H1 (cell line): ENCODE measurements around the gene CTH. TPM values are rescaled to one million over a fixed set of nuclear protein-coding genes. Genes with fewer than 3 reads are reported as not detected.

Experiments
- CTCF ChIA-PET: fragments of 300-600 bp; sonication (Branson Sonifier 250); formaldehyde crosslinking; loops from one replicate; lab custom pipeline; 2021; ENCODE audit not compliant: partially characterized antibody; lab: Charles Lee
- POLR2A ChIA-PET: fragments of 300-600 bp; sonication (Branson Sonifier 250); formaldehyde crosslinking; loops from one replicate; lab custom pipeline; 2021; ENCODE audit warnings: inconsistent platforms; ENCODE audit not compliant: partially characterized antibody; lab: Charles Lee
- DNase-seq, 2 experiments: peaks; one replicate each; pipeline versions ENCODE4 v3.0.0 to v3.0.0-alpha.2; 2010 to 2022; ENCODE audit warnings: low spot score in 2 of 2, low read depth in 1 of 2, mixed read lengths in 1 of 2
- FAIRE-seq: peaks from 2 replicates; lab custom pipeline; 2011; peaks lifted over from hg19 to GRCh38; lab: Jason Lieb, UNC
- H2AFZ ChIP-seq: 2 replicates; pipeline ENCODE4 v1.8.1; 2012; ENCODE audit warnings: low read length, inconsistent platforms
- H2AK5ac ChIP-seq: 2 replicates; pipeline ENCODE4 v1.6.1; 2013; ENCODE audit warnings: low read depth, low read length
- H2BK120ac ChIP-seq: replicated peaks from 2 replicates; pipeline ENCODE3; 2013; ENCODE audit warnings: low read depth, low read length, inconsistent platforms
- H2BK12ac ChIP-seq: 2 replicates; pipeline ENCODE4 v1.6.1; 2013; ENCODE audit warnings: low read depth, low read length
- H2BK15ac ChIP-seq: 2 replicates; pipeline ENCODE4 v1.6.1; 2013; ENCODE audit warnings: low read length
- H2BK20ac ChIP-seq: 2 replicates; pipeline ENCODE4 v1.6.1; 2013; ENCODE audit warnings: low read length
- H2BK5ac ChIP-seq: 2 replicates; pipeline ENCODE4 v1.6.1; 2013; ENCODE audit warnings: low read depth, low read length
- H3K14ac ChIP-seq: 2 replicates; pipeline ENCODE4 v1.6.1; 2013; ENCODE audit warnings: inconsistent platforms; ENCODE audit not compliant: insufficient read length
- H3K18ac ChIP-seq: 2 replicates; pipeline ENCODE4 v1.6.1; 2013; ENCODE audit warnings: low read length; ENCODE audit errors: extremely low read depth
- H3K23ac ChIP-seq: 2 replicates; pipeline ENCODE4 v1.6.1; 2013; ENCODE audit warnings: inconsistent platforms; ENCODE audit not compliant: insufficient read length
- H3K23me2 ChIP-seq: 2 replicates; pipeline ENCODE4 v1.6.1; 2013; ENCODE audit warnings: low read depth, low read length
- H3K27ac ChIP-seq: 2 replicates; pipeline ENCODE4 v1.6.1; 2011; ENCODE audit warnings: low read depth, low read length, inconsistent platforms
- H3K27me3 ChIP-seq, 4 experiments: replicated peaks in 1 of 4; 1 replicate in 1 of 4; 2 replicates in 3 of 4; pipeline versions ENCODE4 v1.6.1 to v1.8.1; 2011 to 2013; ENCODE audit warnings: low read length in 3 of 4, mild to moderate bottlenecking in 3 of 4, inconsistent platforms in 2 of 4, mixed read lengths in 2 of 4, moderate library complexity in 1 of 4; ENCODE audit not compliant: control insufficient read depth in 3 of 4, insufficient read depth in 3 of 4; ENCODE audit errors: extremely low read depth in 1 of 4
- H3K36me3 ChIP-seq, 4 experiments: 2 replicates each; pipeline versions ENCODE4 v1.6.1 to v1.8.1; 2011 to 2013; ENCODE audit warnings: mild to moderate bottlenecking in 4 of 4, low read length in 3 of 4, moderate library complexity in 2 of 4, control low read depth in 1 of 4, inconsistent platforms in 1 of 4; ENCODE audit not compliant: insufficient read depth in 4 of 4, control insufficient read depth in 2 of 4
- H3K4ac ChIP-seq: replicated peaks from 2 replicates; pipeline ENCODE3; 2013; ENCODE audit warnings: low read length, low read depth, mixed read lengths, inconsistent platforms; ENCODE audit not compliant: insufficient read length
- H3K4me1 ChIP-seq, 4 experiments: replicated peaks in 1 of 4; 1 replicate in 1 of 4; 2 replicates in 3 of 4; pipeline versions ENCODE4 v1.6.1 to v1.8.1; 2011 to 2013; ENCODE audit warnings: low read length in 3 of 4, inconsistent platforms in 2 of 4, mixed read lengths in 1 of 4; ENCODE audit not compliant: insufficient read depth in 4 of 4, control insufficient read depth in 3 of 4
- H3K4me2 ChIP-seq, 2 experiments: 2 replicates each; pipeline versions ENCODE4 v1.6.1 to v1.8.1; 2011 to 2013; ENCODE audit warnings: low read depth in 2 of 2, low read length in 2 of 2, control low read depth in 1 of 2, inconsistent platforms in 1 of 2, mild to moderate bottlenecking in 1 of 2; ENCODE audit not compliant: insufficient read depth in 1 of 2
- H3K4me3 ChIP-seq, 4 experiments: fragments of 200-600, 300-600 bp in 1 of 4; sonication (generic), shearing (Covaris generic), sonication (Bioruptor Twin) in 1 of 4; 2 replicates each; pipeline versions ENCODE4 v1.5.1 to v1.8.1; 2011 to 2016; ENCODE audit warnings: low read length in 4 of 4, low read depth in 3 of 4, control low read depth in 2 of 4, inconsistent platforms in 2 of 4, mild to moderate bottlenecking in 2 of 4, mixed read lengths in 1 of 4, moderate library complexity in 1 of 4; ENCODE audit not compliant: insufficient read depth in 2 of 4; ENCODE audit errors: extremely low read depth in 1 of 4
- H3K56ac ChIP-seq: replicated peaks from 2 replicates; pipeline ENCODE3; 2013; ENCODE audit warnings: low read depth, mild to moderate bottlenecking, mixed read lengths, low read length, inconsistent platforms; ENCODE audit not compliant: insufficient read length
- H3K79me1 ChIP-seq: 2 replicates; pipeline ENCODE4 v1.6.1; 2013; ENCODE audit warnings: low read depth, low read length, control low read depth
- H3K79me2 ChIP-seq, 2 experiments: 2 replicates each; pipeline versions ENCODE4 v1.6.1 to v1.8.1; 2012 to 2013; ENCODE audit warnings: low read length in 2 of 2, mild to moderate bottlenecking in 2 of 2, inconsistent platforms in 1 of 2; ENCODE audit not compliant: insufficient read depth in 2 of 2, control insufficient read depth in 1 of 2
- H3K9ac ChIP-seq, 4 experiments: replicated peaks in 1 of 4; 1 replicate in 1 of 4; 2 replicates in 3 of 4; pipeline versions ENCODE4 v1.6.1 to v1.8.1; 2011 to 2013; ENCODE audit warnings: low read depth in 3 of 4, low read length in 3 of 4, control low read depth in 2 of 4, mild to moderate bottlenecking in 2 of 4, moderate library complexity in 2 of 4, inconsistent platforms in 1 of 4; ENCODE audit errors: extremely low read depth in 1 of 4
- H3K9me3 ChIP-seq, 2 experiments: 2 replicates each; pipeline versions ENCODE4 v1.6.1 to v1.8.1; 2012 to 2013; ENCODE audit warnings: mild to moderate bottlenecking in 2 of 2, moderate library complexity in 2 of 2, control low read depth in 1 of 2, inconsistent platforms in 1 of 2, low read depth in 1 of 2, low read length in 1 of 2, mixed read lengths in 1 of 2; ENCODE audit not compliant: insufficient read depth in 2 of 2
- H4K20me1 ChIP-seq, 2 experiments: replicated peaks in 1 of 2; 2 replicates each; pipeline versions ENCODE3 to v1.8.1; 2011 to 2013; ENCODE audit warnings: inconsistent platforms in 2 of 2, low read length in 2 of 2, mild to moderate bottlenecking in 1 of 2; ENCODE audit not compliant: insufficient read depth in 2 of 2, control insufficient read depth in 1 of 2
- H4K5ac ChIP-seq: 2 replicates; pipeline ENCODE4 v1.6.1; 2013; ENCODE audit warnings: low read length, low read depth, mixed read lengths, inconsistent platforms; ENCODE audit not compliant: insufficient read length
- H4K8ac ChIP-seq: 2 replicates; pipeline ENCODE4 v1.8.0; 2013; ENCODE audit warnings: mild to moderate bottlenecking, moderate library complexity, low read length, inconsistent platforms; ENCODE audit not compliant: insufficient read depth; ENCODE audit errors: extremely low read depth
- H4K91ac ChIP-seq: replicated peaks from 2 replicates; pipeline ENCODE3; 2013; ENCODE audit warnings: low read length, mixed read lengths, inconsistent platforms; ENCODE audit not compliant: insufficient read length
- SUZ12 ChIP-seq: fragments of 200-600 bp; sonication (generic); IDR thresholded peaks from 2 replicates; pipeline ENCODE4 v1.6.1; 2012; ENCODE audit warnings: mild to moderate bottlenecking, inconsistent platforms, low read length, moderate library complexity, mixed read lengths
- WGBS, 2 experiments: shearing (Covaris generic) in 1 of 2; methylation state at CpG; one replicate each; pipeline versions ENCODE4 v1.1.6 to v1.1.7; 2013 to 2015; ENCODE audit warnings: low lambda C conversion rate in 2 of 2, mixed read lengths in 2 of 2, inconsistent platforms in 1 of 2, low coverage in 1 of 2, missing lambda C conversion rate in 1 of 2; ENCODE audit not compliant: insufficient replicate concordance in 2 of 2, insufficient coverage in 1 of 2, insufficient read length in 1 of 2; ENCODE audit errors: extremely low coverage in 1 of 2, missing lambda C conversion rate in 1 of 2; 5-methylcytosine and 5-hydroxymethylcytosine counted together
- polyA plus RNA-seq, 7 experiments: library from polyadenylated mRNA; depleted of rRNA in 3 of 7; stranded (reverse) in 5 of 7; unstranded in 2 of 7; fragments of >200 nt in 5 of 7; fragments of 200-250 nt in 2 of 7; gene quantifications; 1 replicate in 5 of 7; 2 replicates in 1 of 7; 4 replicates in 1 of 7; pipeline versions ENCODE4 v1.2.1 to v1.2.3, GENCODE V29; 2011 to 2013; ENCODE audit warnings: missing spikeins in 2 of 7, mixed read lengths in 2 of 7
- total RNA-seq: library from RNA; stranded (reverse); fragmentation: NEBNext Ultra II Directional; extraction: Animal tissue kit (Norgen Biotek cat#: 25700); gene quantifications from 2 replicates; pipeline ENCODE4 v1.2.1, GENCODE V29; 2021

CTH gene
- total and polyA plus RNA-seq, 2 of the 8 experiments (the other 6 are each of a cell fraction or from before 2014, with no cell fraction given), result 31.7 to 33.2 TPM

DNA sequence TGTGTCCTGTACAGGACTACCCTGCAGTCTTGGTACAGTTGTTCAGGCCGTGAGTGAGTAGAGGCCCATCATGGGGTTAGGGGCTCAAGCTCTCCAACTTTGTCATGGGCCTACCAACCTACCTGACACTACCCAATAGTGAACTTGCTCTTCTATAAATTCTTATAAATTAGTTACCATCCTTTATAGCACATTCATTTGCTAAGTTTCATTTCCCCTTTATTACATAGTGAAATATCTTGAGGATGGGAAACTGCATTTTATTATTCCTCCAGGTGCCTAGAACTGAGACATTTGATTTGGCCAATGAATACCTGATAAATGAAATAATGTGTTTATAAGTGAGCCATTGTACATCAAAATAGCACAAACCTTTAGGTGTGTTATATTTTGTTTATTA lies 9.1 kb upstream of the CTH start:
- CTCF ChIA-PET, result interaction anchor here (1.0 kb wide), 1 partner anchor 9 kb away, joined by 4 read pairs; the partner anchor contains the start of gene CTH
- Histone ChIP-seq H2AFZ (no peak overlapping the region), H4K91ac (no peak overlapping the region), H2AK5ac (no peak overlapping the region), H3K27me3 (no peaks in the 10 kb centered on the region), H3K79me2 (no peaks in the 10 kb centered on the region), H2BK20ac (no peak overlapping the region), H3K14ac (no peak overlapping the region), H3K36me3 (no peaks in the 10 kb centered on the region), H2BK5ac (no peak overlapping the region), H4K8ac (no peak overlapping the region), H3K18ac (no peak overlapping the region)
- FAIRE-seq, result no peak
- POLR2A ChIA-PET, result interaction anchor here (6.0 kb wide), 1 partner anchor 9 kb away, joined by 52 read pairs; the partner anchor contains the start of gene CTH
- TF ChIP-seq SUZ12, result no peak
- TF ChIP-seq, all 59 proteins: peak for 0
- Histone ChIP-seq H3K9ac (no peak overlapping the region), H2BK120ac (no peak overlapping the region), H3K23me2 (no peaks in the 10 kb centered on the region), H3K79me1 (no peaks in the 10 kb centered on the region), H3K4me1 (peaks cover 0 to 3% (median 0%) of the 10 kb centered on the region in 4 experiments; a peak in 1 of 7 replicates), H3K4me3 (no peak overlapping the region), H2BK15ac (no peak overlapping the region), H3K56ac (no peak overlapping the region), H3K9me3 (no peaks in the 10 kb centered on the region), H4K5ac (no peak overlapping the region), H3K4ac (no peak overlapping the region), H3K23ac (no peak overlapping the region), H2BK12ac (no peak overlapping the region), H4K20me1 (no peaks in the 10 kb centered on the region), H3K27ac (no peak overlapping the region), H3K4me2 (no peak overlapping the region)
- no peak for DNase-seq
- WGBS, 2 experiments, result 100% methylated on average over 1 of the region's 1 CpG; no CpG with 5 or more reads in 1 of the 2 experiments
